Activated T-cell treated with anti-CD3 and anti-CD28 coated beads, Interleukin-2, amount 50 U/mL, for 4 hours (primary cell): ENCODE results near the gene AMIGO2. TPM values are rescaled to one million over a fixed set of nuclear protein-coding genes. Genes with fewer than 3 reads are reported as not detected.
"Not testable (repeated sequence)": the region's sequence is repeated elsewhere in the genome, so short reads cannot be mapped to it uniquely, and the experiment has no call there.

ENCODE experiments used
- ATAC-seq, 2 donors: fragments of 200-7000 bp; cut with Tn5 transposase; one replicate each; pipeline ENCODE4 v1.10.0; 2021
- DNase-seq: peaks from one replicate; pipeline ENCODE4 v3.0.0-alpha.2; 2020
- H3K27me3 Mint-ChIP-seq: one replicate; pipeline ENCODE4 v1.8.0; 2021; ENCODE audit warnings: low read depth, mixed read lengths
- H3K36me3 Mint-ChIP-seq: one replicate; pipeline ENCODE4 v1.8.0; 2022; ENCODE audit warnings: mixed read lengths; ENCODE audit not compliant: insufficient read depth
- H3K4me1 Mint-ChIP-seq: one replicate; pipeline ENCODE4 v1.8.0; 2021; ENCODE audit warnings: low read depth, mixed read lengths
- H3K4me3 Mint-ChIP-seq: one replicate; pipeline ENCODE4 v1.8.0; 2021; ENCODE audit warnings: mild to moderate bottlenecking, moderate library complexity, mixed read lengths
- H3K9me3 Mint-ChIP-seq: one replicate; pipeline ENCODE4 v1.8.0; 2021; ENCODE audit warnings: mixed read lengths
- total RNA-seq, 3 donors: library from RNA; stranded (reverse); gene quantifications; one replicate each; pipeline ENCODE4 v1.2.1, GENCODE V29; 2021

Gene AMIGO2, protein sequence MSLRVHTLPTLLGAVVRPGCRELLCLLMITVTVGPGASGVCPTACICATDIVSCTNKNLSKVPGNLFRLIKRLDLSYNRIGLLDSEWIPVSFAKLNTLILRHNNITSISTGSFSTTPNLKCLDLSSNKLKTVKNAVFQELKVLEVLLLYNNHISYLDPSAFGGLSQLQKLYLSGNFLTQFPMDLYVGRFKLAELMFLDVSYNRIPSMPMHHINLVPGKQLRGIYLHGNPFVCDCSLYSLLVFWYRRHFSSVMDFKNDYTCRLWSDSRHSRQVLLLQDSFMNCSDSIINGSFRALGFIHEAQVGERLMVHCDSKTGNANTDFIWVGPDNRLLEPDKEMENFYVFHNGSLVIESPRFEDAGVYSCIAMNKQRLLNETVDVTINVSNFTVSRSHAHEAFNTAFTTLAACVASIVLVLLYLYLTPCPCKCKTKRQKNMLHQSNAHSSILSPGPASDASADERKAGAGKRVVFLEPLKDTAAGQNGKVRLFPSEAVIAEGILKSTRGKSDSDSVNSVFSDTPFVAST
- 10 to 100 TPM; 27.8 to 39.7 (median 30.4) TPM for total RNA-seq

DNA sequence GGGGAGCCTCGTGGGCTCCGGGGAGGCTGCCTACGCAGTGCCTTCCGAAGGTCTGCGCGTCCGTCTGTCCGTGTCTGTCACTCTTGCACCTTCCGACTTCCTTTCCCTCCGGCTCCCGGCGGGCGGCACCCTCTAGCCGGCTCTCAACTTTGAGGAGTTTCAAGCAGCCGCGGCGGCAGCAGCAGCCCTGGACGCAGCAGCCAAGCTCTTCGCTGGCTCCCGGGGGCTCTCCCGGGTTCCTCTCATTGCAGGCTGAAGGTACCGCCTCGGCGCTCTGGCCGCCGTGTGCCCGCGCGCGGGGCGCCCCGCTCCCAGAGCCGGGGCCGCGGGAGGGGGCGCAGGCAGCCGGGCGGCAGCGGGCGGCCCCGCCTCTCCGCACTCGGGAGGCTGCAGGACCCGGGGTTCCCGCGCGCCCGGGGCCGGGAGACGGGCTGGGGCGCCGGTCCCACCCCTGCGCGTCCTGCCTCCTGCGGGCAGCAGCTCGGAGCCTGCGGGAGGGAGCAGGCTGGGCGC lies at the start of gene AMIGO2, which contains the start of gene PCED1B:
AMIGO2 (minus strand) TSS at position 492 of the 513 bp plus-strand sequence. CDS start 957 bp downstream, outside the sequence.
PCED1B (plus strand) TSS at position 154 of the 513 bp plus-strand sequence. CDS start 155,443 bp downstream, outside the sequence.
- Mint-ChIP-seq H3K9me3 (no peaks in the 10 kb centered on the region), H3K27me3 (no peaks in the 10 kb centered on the region), H3K4me3 (peak within 1 kb of the TSS; percentile 99), H3K36me3 (peaks cover 8% of the 10 kb centered on the region), H3K4me1 (peaks cover 72% of the 10 kb centered on the region)
- DNase-seq (peak; percentile 62), ATAC-seq (peak; percentile 64 to 65)

DNA sequence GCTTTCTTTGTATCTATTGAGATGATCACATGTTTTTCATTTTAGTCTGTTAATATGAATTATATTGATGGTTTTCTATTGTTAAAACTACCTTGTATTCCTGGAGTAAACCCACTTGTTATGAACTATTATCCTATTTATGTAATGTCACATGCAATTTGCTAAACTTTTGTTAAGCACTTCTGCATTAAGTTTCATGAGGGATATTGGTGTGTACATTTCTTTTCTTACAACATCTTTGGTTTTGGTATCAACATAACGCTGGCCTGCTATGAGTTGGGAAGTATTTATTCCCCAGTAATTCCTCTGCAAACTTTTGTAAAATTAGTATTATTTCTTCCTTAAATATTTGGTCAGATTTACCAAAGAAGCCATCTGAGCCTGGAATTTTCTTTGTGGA lies 46.5 kb upstream of the AMIGO2 start:
- ATAC-seq = no peak

DNA sequence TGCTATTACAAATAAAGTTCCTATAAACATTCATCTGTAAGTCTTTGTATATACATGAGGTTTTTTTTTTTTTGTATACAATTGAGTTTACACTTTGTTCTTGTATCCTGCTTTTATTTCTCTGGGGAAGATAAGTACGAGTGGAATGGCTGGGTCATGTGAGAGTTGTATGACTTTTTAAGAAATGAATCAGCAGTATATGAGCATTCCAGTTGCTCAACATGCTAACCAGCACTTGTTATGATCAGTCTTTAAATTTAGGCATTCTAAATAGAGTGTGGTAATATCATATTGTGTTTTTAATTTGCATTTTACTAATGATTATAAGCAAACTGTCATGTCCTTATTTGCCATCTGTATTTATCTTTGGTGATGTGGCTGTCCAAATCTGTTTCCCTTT lies 44.7 kb upstream of the AMIGO2 start:
- no peak for ATAC-seq

More for the DNA sequence above, 46.5 kb upstream of the AMIGO2 start:
- peaks cover 18% of the 10 kb centered on the region for H3K36me3 Mint-ChIP-seq
- H3K4me3 Mint-ChIP-seq = no peak overlapping the region
- H3K4me1 Mint-ChIP-seq = peaks cover 20% of the 10 kb centered on the region
- DNase-seq = no peak
- H3K9me3 Mint-ChIP-seq = no peaks in the 10 kb centered on the region
- H3K27me3 Mint-ChIP-seq = no peaks in the 10 kb centered on the region

DNA sequence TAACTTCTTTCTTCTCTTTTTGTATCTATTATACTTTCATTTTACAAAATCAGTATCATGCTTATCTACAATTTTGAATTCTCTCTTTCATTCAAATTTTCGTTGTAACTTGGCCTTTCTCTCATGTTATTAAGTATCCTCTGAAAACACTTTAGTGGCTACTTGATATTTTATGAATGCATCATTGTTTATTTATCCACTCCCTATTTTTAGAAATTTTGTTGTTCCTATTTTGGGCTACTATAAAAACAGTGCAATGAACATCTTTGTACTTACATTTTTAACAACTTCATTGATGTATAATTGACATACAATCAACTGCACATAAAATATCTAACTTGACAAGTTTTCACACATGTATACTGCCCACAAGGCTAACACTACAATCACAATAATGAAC lies 44.0 kb upstream of the AMIGO2 start:
- Mint-ChIP-seq H3K4me1 (peaks cover 26% of the 10 kb centered on the region), H3K36me3 (peaks cover 21% of the 10 kb centered on the region), H3K4me3 (no peak overlapping the region), H3K9me3 (no peaks in the 10 kb centered on the region), H3K27me3 (no peaks in the 10 kb centered on the region)
- no peak for ATAC-seq
- no peak for DNase-seq

More for the DNA sequence above, 44.7 kb upstream of the AMIGO2 start:
- no peak for DNase-seq
- H3K4me1 Mint-ChIP-seq = peaks cover 26% of the 10 kb centered on the region
- H3K36me3 Mint-ChIP-seq = peaks cover 19% of the 10 kb centered on the region
- no peaks in the 10 kb centered on the region for H3K27me3 Mint-ChIP-seq
- H3K4me3 Mint-ChIP-seq = no peak overlapping the region
- H3K9me3 Mint-ChIP-seq = no peaks in the 10 kb centered on the region

DNA sequence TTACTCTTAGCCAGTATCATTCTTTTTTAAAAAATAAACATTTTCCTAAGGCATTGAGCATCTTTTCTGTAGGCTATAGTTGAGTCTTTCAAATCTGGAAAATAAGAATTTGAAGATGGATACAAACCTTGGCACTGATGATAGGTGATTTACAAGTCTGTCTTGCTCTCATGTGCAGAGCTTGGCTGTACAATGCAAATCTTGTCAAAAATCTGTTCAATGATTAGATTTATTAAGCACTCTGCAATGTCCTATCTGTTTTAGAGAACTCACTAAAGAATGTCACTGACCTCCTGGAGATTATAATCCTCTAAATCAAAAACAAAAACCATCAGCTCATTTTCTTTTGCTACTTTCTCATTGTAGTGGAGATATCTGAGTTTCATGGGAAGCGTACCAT lies 42.8 kb upstream of the AMIGO2 start:
- H3K9me3 Mint-ChIP-seq = no peaks in the 10 kb centered on the region
- H3K4me3 Mint-ChIP-seq = no peak overlapping the region
- H3K36me3 Mint-ChIP-seq = peaks cover 25% of the 10 kb centered on the region
- H3K4me1 Mint-ChIP-seq = peaks cover 30% of the 10 kb centered on the region
- no peak for DNase-seq
- no peak for ATAC-seq
- H3K27me3 Mint-ChIP-seq = no peaks in the 10 kb centered on the region

DNA sequence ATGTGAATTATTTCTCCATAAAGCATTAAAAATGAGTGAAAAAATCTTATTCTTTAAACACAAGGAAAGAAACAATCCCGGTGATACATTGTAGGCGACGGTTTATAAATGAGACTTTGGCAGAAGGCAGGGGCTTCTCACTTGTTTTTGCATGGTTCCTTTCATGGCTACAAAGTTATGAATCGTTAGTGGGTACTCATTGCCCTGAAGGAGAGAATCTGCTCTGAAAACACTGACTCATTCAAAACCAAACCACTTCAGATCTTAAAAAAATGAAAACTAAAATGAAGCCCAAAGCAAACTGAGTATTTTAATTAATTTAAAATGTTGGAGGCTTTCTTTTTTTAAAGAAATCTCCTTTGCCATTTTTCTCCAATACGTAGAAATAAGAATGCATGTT lies 41.4 kb upstream of the AMIGO2 start:
- H3K4me1 Mint-ChIP-seq = peaks cover 27% of the 10 kb centered on the region
- H3K36me3 Mint-ChIP-seq = peaks cover 22% of the 10 kb centered on the region
- DNase-seq = no peak
- H3K4me3 Mint-ChIP-seq = no peak overlapping the region
- ATAC-seq = peak; percentile 93 to 95
- H3K9me3 Mint-ChIP-seq = no peaks in the 10 kb centered on the region
- H3K27me3 Mint-ChIP-seq = no peaks in the 10 kb centered on the region

DNA sequence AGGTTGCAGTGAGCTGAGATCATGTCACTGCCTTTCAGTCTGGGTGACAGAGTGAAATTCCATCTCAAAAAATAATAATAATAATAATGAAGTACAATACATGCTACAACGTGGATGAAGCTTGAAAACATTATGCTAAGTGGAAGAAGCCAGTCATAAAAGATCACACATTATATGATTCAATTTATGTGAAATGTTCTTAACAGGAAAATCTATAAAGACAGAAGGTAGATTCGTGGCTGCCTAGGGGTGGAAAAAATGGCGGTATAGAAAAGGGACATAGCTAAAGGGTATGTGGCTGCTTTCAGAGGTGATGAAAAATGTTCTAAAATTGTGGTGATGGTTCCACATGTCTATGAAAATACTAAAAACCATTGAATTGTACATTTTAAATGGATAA lies 41.0 kb upstream of the AMIGO2 start:
- peak; percentile 77 to 84 for ATAC-seq
- no peak overlapping the region for H3K4me3 Mint-ChIP-seq

DNA sequence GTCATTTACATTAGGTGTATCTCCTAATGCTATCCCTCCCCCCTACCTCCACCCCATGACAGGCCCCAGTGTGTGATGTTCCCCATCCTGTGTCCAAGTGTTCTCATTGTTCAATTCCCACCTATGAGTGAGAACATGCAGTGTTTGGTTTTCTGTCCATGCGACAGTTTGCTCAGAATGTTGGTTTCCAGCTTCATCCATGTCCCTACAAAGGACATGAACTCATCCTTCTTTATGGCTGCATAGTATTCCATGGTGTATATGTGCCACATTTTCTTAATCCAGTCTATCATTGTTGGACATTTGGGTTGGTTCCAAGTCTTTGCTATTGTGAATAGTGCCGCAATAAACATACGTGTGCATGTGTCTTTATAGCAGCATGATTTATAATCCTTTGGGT lies 37.5 kb upstream of the AMIGO2 start:
- Mint-ChIP-seq H3K36me3 (peaks cover 15% of the 10 kb centered on the region), H3K4me1 (peaks cover 20% of the 10 kb centered on the region)
- not testable (repeated sequence) for H3K27me3 Mint-ChIP-seq, H3K4me3 Mint-ChIP-seq, H3K9me3 Mint-ChIP-seq, ATAC-seq, DNase-seq

More for the DNA sequence above, 41.0 kb upstream of the AMIGO2 start:
- no peaks in the 10 kb centered on the region for H3K27me3 Mint-ChIP-seq
- DNase-seq = no peak
- peaks cover 26% of the 10 kb centered on the region for H3K36me3 Mint-ChIP-seq
- H3K4me1 Mint-ChIP-seq = peaks cover 27% of the 10 kb centered on the region
- H3K9me3 Mint-ChIP-seq = no peaks in the 10 kb centered on the region

DNA sequence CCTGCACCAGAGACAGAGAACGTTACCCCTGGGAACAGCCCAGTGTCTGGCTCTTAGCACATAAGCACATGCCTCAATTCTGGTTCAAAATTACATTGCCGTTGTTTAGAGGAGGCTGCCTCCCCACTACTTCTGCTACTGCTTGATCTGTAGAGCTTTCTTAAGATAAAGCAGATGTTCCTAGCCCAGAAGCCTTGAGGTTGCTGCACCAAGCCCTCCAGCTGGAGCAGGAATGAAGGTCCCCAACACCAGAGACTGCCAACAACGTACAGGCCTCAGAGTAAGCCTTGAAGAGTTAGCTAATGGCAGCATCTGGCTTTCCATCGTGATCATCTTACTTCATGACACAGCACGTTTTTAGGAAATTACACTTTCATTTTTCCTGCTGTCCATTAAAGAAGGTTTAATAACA lies 34.7 kb upstream of the AMIGO2 start:
- Mint-ChIP-seq H3K4me1 (peaks cover 35% of the 10 kb centered on the region), H3K4me3 (no peak overlapping the region), H3K36me3 (peaks cover 17% of the 10 kb centered on the region), H3K9me3 (no peaks in the 10 kb centered on the region), H3K27me3 (no peaks in the 10 kb centered on the region)
- ATAC-seq (no peak), DNase-seq (no peak)

DNA sequence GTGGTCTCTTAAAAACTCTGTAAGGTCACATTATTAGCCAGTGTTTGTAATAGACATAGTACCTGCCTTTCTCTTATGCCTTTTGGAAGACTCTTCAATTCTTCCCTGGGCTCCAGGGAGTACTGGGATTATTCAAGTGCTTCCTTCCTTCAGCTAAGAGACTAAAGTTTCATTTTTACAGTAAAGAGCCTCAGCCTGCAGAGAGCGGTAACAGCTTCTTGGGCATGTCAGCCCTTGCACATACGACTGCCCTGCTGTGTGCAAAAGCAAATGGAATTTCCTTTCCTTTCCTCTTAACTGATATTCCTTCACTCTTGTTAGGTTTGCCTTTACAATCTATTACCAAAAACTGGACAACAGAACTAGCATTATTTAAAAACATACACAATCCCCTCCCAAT lies 32.9 kb upstream of the AMIGO2 start:
- Mint-ChIP-seq H3K4me1 (peaks cover 33% of the 10 kb centered on the region), H3K36me3 (peaks cover 19% of the 10 kb centered on the region), H3K4me3 (no peak overlapping the region)

DNA sequence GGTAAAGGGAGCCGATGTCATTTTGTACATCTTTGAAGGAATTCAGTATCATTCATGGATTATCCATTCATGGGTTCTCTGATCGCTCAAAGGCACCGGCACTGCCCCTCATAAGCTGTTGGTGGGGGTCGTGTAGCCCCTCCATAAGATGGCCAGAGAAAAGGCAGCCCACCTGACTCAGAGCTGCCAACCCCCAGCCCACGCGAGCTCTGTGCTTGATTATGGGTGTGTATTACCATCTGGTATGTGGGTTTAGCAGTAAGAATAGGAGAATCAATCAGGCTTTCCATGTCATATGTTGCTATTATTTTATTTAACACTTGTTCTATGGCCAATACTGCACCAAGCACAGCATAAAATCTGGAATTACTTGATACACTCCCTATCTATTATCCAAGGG lies 32.1 kb upstream of the AMIGO2 start:
- peak overlapping the region; percentile 40 for H3K4me3 Mint-ChIP-seq
- DNase-seq = no peak
- ATAC-seq = peak in 1 of 2 donors; percentile 18
- H3K36me3 Mint-ChIP-seq = peaks cover 24% of the 10 kb centered on the region
- no peaks in the 10 kb centered on the region for H3K9me3 Mint-ChIP-seq
- H3K4me1 Mint-ChIP-seq = peaks cover 33% of the 10 kb centered on the region
- H3K27me3 Mint-ChIP-seq = no peaks in the 10 kb centered on the region

More for the DNA sequence above, 32.9 kb upstream of the AMIGO2 start:
- Mint-ChIP-seq H3K9me3 (no peaks in the 10 kb centered on the region), H3K27me3 (no peaks in the 10 kb centered on the region)
- ATAC-seq (no peak), DNase-seq (no peak)

DNA sequence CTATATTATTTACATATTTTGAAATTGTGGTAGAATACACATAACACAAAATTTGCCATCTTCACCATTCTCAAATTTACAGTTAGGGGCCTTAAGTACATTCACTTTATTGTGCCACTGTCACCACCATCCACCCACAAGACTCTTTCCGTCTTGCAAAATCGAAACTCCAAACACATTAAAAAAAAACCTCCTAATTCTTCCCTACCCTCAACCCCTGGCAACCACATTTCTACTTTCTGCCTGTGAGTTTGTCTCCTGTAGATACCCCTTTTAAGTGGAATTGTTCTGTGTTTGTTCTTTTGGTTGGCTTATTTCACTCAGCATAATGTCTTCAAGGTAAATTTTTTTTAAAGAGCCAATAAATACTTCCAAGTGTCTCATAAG lies 31.6 kb upstream of the AMIGO2 start:
- H3K9me3 Mint-ChIP-seq = no peaks in the 10 kb centered on the region
- H3K4me3 Mint-ChIP-seq = peak overlapping the region; percentile 40
- DNase-seq = no peak
- no peaks in the 10 kb centered on the region for H3K27me3 Mint-ChIP-seq
- peaks cover 29% of the 10 kb centered on the region for H3K36me3 Mint-ChIP-seq
- ATAC-seq = peak; percentile 84 to 88
- H3K4me1 Mint-ChIP-seq = peaks cover 33% of the 10 kb centered on the region

DNA sequence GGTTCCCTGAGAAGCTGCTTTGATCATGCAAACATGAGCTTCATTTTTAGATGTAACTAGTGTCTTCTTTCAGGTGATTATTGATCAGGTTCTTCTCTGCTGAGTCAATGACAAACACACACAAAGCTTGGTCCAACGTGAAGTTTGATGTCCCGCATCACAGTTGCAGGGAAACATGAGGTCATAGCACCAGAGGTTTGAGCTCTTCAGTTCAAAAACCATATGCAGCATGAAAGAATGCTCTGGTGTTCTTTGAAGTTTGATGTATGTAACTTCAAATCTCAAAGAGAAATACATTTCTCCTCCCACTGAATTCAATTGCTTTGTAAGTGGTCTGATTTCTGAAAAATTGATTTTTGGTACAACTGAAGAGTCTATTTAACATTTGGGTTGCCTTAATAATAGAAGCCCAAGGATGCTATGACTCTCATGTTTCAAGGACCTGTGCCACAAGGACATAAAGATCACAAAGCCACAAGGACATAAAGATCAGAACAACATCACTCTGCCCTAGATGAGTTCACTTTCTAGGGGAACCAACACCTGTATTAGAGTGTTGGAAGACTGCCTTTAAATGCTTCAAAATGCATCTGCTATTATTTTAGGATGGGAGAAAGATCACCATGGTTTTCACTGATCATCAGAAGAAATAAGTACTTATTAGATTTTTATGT lies 31.1 kb upstream of the AMIGO2 start:
- Mint-ChIP-seq H3K36me3 (peaks cover 25% of the 10 kb centered on the region), H3K9me3 (no peaks in the 10 kb centered on the region), H3K4me1 (peaks cover 33% of the 10 kb centered on the region), H3K27me3 (no peaks in the 10 kb centered on the region), H3K4me3 (no peak overlapping the region)
- DNase-seq (no peak), ATAC-seq (peak; percentile 38 to 44)

DNA sequence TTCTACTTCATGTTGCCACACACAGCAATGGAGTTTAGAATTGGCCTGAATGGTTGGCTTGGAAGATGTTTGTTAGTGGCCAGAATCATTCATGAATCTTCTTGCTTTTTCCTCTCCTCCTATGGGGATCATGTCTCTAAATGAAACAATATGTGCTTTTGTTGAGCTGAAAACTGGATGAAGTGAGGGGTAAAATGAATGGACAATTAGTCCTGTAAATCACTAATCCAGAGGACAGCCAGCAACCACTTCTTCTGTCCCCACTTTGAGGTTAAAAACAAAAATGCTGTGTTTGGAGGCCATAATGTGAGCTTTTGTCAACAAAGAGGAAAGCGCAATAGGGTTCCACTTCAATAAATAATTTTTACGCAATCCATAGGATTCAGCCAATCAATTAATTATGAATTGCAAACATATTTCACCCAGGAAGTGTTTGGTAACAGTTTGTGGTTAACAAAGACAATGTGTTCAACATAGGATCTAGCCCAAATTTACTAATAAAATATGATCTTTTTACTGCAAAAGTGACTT lies 30.3 kb upstream of the AMIGO2 start:
- DNase-seq = no peak
- ATAC-seq = no peak
- no peak overlapping the region for H3K4me3 Mint-ChIP-seq
- no peaks in the 10 kb centered on the region for H3K9me3 Mint-ChIP-seq
- peaks cover 33% of the 10 kb centered on the region for H3K4me1 Mint-ChIP-seq
- H3K36me3 Mint-ChIP-seq = peaks cover 28% of the 10 kb centered on the region
- no peaks in the 10 kb centered on the region for H3K27me3 Mint-ChIP-seq
